HL-60 (cell line): ENCODE data around the gene NENF.

ENCODE experiments used
- CTCF ChIP-seq: IDR thresholded peaks from one replicate; pipeline ENCODE4 v1.5.1; 2011; ENCODE audit warnings: low read length, control low read depth, inconsistent platforms; ENCODE audit not compliant: insufficient read depth
- POLR2AphosphoS5 ChIP-seq: IDR thresholded peaks from 2 replicates; pipeline ENCODE4 v1.6.1; 2012; ENCODE audit warnings: low read depth
- REST ChIP-seq: IDR thresholded peaks from 2 replicates; pipeline ENCODE4 v1.6.1; 2012; ENCODE audit warnings: low read depth; ENCODE audit not compliant: insufficient replicate concordance
- SPI1 ChIP-seq: IDR thresholded peaks from 2 replicates; pipeline ENCODE4 v1.6.1; 2012; ENCODE audit warnings: low read depth, mild to moderate bottlenecking, borderline replicate concordance

GRCh38 chr1:212454741-212455140 lies 22.0 kb downstream of the NENF start:
- no peak for TF ChIP-seq CTCF
- no peak for TF ChIP-seq SPI1
- no peak for TF ChIP-seq POLR2AphosphoS5
- no peak for TF ChIP-seq REST
